VCaP (cell line): Measurements from ENCODE around the gene TSR2.
"Not testable (repeated sequence)": the region's sequence is repeated elsewhere in the genome, so short reads cannot be mapped to it uniquely, and the experiment has no call there.

Source experiments
- H3K27ac ChIP-seq: fragments of 450-650 bp; 2 replicates; pipeline ENCODE4 v1.5.1; 2017
- TF ChIP-seq, protein P1 (sequence below): fragments of 450-650 bp; conservative IDR thresholded peaks from 2 replicates; pipeline ENCODE4 v1.5.1; 2017; ENCODE audit warnings: mild to moderate bottlenecking, moderate library complexity

TSR2 gene

DNA sequence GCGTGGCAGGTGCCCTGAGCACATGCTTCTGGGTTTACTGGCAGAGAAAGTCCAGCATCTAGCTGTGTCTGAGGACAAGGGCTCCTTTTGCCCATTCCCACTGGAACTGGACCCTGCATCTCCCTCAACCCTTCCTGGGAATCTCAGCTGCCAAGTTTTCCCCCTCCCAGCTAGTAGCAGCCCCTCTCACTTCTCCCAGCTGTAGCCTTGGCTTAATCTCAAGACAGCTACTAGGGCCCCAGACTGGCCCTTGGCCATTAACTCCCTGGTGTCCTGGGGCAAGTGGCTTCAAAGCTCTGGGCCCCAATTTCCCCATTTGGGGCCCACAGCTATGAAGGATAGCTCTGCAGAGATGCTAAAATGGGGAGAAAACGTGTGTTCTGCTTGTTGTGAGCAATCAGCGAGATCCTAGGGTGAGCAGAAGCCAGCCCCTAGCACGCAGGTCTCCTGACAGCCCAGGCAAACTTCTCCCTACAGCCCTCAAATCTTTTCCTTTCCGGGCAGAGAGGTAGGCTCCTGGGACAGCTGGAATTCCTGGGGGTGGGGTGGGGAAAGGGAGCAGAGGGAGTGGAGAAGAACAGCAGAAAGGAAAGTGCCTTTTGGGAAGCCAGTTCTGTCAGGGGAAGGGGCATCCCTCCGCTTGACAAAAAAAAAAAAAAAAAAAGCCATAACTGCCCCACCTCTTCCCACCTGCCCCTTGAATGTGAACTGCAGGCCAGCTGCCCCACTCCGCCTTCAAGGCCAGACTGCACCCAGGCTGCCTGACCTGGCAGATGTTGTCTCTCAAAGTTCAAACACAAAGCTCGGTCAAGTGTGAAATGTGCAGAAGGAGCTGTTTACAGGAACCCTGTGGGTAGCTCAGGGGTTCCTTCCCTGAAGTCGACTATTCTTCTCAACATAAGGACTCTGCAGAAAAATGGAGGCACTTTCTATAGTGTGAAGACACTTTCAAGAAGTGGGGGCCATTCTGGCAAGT, 39.2 kb downstream of the TSR2 start:
- H3K27ac ChIP-seq = no peak overlapping the region
- TF ChIP-seq, protein P1, sequence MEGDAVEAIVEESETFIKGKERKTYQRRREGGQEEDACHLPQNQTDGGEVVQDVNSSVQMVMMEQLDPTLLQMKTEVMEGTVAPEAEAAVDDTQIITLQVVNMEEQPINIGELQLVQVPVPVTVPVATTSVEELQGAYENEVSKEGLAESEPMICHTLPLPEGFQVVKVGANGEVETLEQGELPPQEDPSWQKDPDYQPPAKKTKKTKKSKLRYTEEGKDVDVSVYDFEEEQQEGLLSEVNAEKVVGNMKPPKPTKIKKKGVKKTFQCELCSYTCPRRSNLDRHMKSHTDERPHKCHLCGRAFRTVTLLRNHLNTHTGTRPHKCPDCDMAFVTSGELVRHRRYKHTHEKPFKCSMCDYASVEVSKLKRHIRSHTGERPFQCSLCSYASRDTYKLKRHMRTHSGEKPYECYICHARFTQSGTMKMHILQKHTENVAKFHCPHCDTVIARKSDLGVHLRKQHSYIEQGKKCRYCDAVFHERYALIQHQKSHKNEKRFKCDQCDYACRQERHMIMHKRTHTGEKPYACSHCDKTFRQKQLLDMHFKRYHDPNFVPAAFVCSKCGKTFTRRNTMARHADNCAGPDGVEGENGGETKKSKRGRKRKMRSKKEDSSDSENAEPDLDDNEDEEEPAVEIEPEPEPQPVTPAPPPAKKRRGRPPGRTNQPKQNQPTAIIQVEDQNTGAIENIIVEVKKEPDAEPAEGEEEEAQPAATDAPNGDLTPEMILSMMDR = no peak

DNA sequence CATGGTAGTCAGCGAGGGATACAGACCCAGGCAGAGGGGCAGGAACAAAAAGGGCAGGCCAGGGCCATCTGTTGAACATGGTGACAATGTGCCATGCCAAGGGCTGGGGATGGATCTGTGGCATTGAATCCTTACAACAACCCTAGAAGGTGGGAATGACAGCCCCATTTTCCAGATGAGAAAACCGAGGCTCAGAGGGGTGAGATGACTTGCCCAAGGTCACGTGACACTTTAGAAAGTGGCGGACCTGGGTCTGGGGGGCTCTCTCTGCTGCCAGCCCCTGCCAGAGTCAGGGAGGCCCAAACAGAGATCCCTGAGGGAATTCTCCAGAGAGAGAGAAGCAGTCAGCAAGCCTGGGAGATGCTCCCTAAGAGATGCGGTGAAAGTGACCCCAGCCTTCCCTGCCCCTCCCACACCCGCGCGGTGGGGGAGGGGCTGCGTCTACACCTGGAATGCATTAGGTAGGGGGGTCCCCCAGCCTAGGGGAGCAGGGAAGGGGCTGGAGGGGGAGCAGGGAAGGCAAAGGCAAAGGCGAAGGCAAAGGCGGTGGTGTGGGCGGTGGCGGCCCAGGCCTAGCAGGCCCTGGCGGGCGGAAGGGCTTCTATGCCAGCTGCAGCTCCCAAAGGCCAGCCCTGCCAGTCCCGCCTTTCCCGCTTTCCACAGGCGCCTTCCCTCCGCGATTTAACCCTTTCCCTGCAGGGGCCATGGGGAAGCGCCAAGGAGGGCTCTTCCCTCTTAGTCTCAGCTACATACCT, 42.8 kb downstream of the TSR2 start:
- TF ChIP-seq, protein P1 = no peak
- H3K27ac ChIP-seq = no peak overlapping the region

DNA sequence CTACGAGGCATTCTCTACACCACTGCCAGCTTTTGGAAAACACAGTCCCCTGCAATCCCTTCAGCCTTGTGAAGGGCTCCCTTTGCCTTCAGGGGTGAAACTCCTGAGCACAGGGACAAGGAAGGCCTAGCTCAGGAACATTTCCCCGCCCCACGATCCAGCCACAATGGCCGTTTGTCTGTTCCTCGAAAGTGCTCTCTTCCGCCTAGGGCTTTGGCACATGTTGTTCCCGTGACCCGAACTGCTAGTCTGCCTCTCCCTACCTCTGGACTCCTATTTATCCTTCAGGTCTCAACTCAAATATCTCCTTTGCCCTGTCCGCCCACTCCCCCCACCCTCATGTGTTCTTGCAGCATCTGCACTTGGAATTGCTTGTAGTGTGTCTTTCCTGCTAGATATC, 43.7 kb downstream of the TSR2 start:
- TF ChIP-seq, protein P1 = no peak

DNA sequence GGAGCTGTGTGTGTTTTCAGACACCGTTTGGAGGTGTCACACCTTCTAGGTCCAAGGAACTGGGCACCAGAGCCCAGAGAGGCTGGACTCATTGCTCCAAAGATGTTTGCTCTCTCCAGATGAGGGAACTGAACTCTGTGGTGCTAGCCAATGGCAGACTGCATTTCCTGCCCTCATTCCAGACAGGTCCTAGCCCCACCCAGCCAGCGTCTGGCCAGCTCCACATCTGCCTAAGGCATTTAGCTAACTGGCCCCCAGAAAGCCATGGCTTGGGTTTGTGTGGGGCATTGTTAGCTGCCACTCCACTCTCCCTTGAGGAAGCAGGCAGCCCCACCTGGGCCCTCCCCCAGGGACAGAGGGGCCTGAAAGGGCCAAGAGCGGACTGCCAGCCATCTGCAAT, 44.5 kb downstream of the TSR2 start:
- no peak overlapping the region for H3K27ac ChIP-seq

More for the DNA sequence above, 43.7 kb downstream of the TSR2 start:
- H3K27ac ChIP-seq = no peak overlapping the region

DNA sequence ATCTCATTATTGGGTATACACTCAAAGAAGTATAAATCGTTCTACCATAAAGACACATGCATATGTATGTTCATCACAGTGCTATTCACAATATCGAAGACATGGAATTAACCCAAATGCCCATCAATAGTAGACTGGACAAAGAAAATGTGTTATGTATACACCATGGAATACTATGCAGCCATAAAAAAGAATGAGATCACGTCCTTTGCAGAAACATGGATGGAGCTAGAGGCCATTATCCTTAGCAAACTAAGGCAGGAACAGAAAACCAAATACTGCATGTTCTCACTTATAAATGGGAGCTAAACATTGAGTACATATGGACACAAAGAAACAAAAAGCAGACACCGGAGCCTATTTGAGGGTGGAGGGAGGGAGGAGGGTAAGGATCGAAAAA, 49.6 kb downstream of the TSR2 start:
- not testable (repeated sequence) for H3K27ac ChIP-seq

More for the DNA sequence above, 44.5 kb downstream of the TSR2 start:
- TF ChIP-seq, protein P1 = no peak

DNA sequence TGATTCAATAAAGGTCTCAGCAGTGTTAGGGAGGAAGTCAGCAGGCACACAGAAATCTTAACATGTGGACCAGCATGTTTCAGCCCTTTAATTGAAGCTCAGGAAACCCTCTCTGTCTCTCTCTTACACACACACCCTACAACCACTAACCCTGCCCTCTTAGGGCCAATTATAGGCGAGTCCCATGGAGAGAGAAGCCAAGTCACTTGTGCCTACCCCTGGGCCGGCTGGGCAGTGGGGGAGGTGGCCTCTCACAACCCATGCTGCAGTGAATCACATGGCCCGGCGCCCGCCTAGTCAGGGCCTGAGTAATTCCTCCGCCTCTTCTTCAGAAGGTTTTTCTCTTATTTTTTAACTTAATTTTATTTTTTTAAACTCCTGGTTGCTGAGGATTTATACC, 52.1 kb downstream of the TSR2 start:
- TF ChIP-seq, protein P1 = no peak
- no peak overlapping the region for H3K27ac ChIP-seq

DNA sequence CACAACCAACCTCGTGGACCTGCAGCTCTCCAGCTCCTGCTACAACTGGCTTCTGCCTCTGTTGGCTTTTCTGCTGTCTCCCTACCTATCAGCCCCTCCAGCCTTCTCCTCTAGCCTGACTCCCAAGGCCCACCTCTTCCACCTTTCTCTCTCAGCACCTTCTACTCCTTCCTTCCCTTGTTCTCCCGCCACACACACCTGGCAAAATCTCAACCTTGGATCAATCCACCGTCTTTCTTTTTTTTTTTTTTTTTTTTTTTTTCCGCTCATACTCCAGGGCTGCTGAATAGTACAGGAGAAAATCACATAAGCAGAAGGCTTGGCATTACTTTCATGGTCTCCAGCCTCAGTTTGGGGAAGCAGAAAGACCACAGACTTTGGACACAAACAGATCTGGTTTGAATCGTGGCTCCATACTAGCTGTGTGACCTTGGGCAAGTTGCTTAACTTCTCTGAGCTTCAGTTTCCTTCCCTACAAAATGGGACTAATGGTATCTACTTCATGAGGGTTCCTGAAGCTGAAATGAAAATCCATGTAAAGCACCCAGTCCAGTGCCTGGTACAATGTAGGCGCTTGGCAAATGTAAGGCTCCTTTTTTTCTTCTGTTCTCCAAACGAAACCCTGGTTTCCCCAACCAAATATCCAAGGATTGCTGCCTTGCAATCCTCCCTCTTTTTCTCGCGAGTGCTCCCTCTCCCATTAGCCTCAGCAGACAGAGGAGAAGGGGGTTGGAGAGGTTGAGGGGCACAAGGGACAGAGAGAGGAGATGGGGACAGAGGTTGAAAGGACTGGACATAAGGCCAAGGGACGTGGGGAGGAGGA, 54.2 kb downstream of the TSR2 start:
- TF ChIP-seq, protein P1 = no peak
- no peak overlapping the region for H3K27ac ChIP-seq
